ENCODE results near the gene COL17A1.

COL17A1 gene

DNA sequence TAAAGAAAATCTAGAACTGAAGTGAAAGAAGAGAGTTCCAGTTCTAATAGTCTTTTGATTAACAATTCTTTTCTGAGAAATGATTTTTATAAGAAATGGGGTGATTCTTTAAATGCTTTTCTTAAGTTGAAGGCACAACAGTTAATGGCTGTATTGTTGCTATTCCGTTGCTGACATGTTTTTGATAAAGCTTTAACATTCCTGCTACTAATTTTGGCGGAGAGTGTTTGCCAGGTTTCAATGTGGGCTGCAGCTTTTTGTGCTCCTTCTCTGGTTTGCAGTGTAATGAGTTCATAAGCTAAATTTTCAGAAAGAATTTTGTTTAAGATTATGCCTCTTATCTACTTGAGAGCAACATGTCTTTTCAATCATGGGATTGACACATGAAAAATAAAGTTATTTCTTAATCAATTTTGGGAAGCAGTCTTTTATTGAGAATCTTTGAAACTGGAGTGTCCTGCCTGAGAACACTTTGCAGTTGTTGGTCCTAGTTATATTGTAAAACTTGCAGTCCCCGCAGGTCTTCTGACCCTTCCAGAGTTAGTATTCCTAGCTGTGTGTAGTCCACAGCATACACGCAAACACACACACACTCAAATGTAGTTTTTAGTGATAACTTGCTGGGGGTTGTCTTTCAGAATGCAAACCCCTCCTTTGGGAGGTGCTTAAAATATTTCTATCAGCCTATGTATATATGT, 56.7 kb downstream of the COL17A1 start:
- no peak overlapping the region for H3K4me3 ChIP-seq (ENCODE audit: low read length)
- DNase-seq (ENCODE audit: low read depth): no peak
- TF ChIP-seq, protein P1, sequence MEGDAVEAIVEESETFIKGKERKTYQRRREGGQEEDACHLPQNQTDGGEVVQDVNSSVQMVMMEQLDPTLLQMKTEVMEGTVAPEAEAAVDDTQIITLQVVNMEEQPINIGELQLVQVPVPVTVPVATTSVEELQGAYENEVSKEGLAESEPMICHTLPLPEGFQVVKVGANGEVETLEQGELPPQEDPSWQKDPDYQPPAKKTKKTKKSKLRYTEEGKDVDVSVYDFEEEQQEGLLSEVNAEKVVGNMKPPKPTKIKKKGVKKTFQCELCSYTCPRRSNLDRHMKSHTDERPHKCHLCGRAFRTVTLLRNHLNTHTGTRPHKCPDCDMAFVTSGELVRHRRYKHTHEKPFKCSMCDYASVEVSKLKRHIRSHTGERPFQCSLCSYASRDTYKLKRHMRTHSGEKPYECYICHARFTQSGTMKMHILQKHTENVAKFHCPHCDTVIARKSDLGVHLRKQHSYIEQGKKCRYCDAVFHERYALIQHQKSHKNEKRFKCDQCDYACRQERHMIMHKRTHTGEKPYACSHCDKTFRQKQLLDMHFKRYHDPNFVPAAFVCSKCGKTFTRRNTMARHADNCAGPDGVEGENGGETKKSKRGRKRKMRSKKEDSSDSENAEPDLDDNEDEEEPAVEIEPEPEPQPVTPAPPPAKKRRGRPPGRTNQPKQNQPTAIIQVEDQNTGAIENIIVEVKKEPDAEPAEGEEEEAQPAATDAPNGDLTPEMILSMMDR (conservative IDR thresholded peaks at IDR 0.05; ENCODE audit: low read length): no peak

DNA sequence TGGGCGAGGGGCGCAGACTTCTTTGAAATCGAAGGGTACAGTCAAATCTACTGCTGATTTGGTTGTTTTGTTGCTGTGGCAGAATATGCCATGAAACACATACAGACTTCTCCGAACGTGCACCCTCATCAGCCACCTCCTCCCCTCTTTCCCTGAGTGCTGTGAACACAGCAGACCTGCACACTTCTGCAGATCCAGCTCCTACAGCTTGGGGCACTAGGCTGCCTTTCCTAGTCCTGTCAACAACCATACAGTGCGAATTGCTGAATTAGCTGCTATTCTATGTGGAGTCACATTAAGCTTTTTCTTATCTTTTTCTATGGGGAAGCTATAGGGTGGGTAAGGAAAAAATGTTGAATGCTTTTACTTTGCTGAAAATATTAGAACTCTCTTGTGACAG, 57.5 kb downstream of the COL17A1 start:
- DNase-seq (ENCODE audit: low read depth): peak; percentile 12
- TF ChIP-seq, protein P1 (conservative IDR thresholded peaks at IDR 0.05; ENCODE audit: low read length): peak; percentile 47
- no peak overlapping the region for H3K4me3 ChIP-seq (ENCODE audit: low read length)

DNA sequence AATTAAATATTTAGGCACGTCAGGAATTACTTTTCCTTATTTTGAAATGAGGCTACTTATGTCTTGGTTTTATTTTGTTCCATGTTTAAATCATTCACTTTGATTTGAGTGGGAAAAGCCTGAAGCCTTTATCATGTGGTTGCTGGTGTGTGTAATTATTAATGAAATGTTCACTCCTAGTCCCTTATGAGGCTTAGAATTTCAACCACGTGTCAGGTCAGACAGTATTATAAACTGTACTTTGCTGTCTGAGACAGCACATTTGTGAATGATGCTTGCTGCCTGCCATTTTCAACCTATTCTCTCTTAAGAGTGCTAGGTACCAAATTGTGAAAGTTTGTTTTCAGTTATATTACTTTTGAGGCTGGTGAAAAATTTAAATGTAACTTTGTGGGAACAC, 58.9 kb downstream of the COL17A1 start:
- H3K4me3 ChIP-seq (ENCODE audit: low read length): no peak overlapping the region
- no peak for DNase-seq (ENCODE audit: low read depth)
- TF ChIP-seq, protein P1 (conservative IDR thresholded peaks at IDR 0.05; ENCODE audit: low read length): no peak

DNA sequence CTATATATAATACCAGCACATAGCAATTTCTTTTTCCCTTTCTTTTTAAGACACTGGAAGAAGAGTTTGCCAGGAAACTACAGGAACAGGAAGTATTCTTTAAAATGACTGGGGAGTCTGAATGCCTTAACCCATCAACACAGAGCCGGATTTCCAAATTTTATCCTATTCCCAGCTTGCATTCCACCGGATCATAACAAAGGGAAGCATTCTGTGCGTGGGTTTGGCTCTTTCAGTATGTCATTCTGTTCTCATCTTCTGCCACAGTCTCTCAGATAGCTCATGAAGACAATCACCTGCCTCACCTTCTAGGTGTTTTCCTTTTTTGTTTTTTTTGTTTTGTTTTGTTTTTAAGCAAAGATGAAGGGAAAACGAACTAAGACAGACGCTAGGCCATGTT, 60.2 kb downstream of the COL17A1 start:
- TF ChIP-seq, protein P1 (conservative IDR thresholded peaks at IDR 0.05; ENCODE audit: low read length): no peak
- H3K4me3 ChIP-seq (ENCODE audit: low read length): no peak overlapping the region
- DNase-seq (ENCODE audit: low read depth): no peak

DNA sequence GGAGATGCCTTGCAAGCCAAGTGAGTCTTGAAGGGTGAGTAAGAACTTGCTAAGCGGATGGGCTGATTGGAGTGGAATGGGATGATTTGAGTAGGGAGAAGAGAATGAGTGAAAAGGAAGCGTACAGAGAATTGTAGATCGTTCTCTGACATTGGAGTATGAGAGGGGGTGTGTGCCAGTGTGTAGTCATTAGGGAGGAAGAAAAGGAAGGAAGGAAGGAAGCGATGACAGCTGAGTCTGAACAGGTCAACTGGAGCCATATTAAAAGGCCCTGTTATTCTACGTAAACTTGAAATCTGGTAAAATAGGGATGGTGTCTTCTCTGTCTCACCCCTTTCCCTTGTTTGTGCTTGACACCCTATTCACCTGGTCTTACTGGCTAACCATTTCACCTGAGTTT, 63.7 kb downstream of the COL17A1 start:
- TF ChIP-seq, protein P1 (conservative IDR thresholded peaks at IDR 0.05; ENCODE audit: low read length): no peak
- H3K4me3 ChIP-seq (ENCODE audit: low read length): no peak overlapping the region
- no peak for DNase-seq (ENCODE audit: low read depth)

DNA sequence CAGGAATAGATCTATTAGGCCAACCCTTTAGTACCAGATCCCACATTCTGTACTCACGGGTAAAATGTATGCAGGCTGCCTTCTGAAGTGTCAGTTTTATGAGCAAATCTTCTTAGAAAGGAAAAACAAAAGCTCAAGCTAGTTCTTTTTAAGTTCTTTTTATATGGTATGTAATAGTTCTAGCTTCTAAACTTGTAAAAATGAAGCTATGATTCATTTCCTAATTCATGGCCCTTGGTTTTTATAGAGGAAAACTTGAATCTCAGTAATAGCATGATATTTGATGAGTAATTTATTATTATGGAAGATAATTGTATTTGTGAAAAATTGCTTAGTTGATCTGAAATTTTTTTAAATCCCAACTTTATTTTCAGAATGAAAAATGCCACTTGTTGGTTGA, 64.4 kb downstream of the COL17A1 start:
- TF ChIP-seq, protein P1 (conservative IDR thresholded peaks at IDR 0.05; ENCODE audit: low read length): no peak
- no peak overlapping the region for H3K4me3 ChIP-seq (ENCODE audit: low read length)
- no peak for DNase-seq (ENCODE audit: low read depth)

DNA sequence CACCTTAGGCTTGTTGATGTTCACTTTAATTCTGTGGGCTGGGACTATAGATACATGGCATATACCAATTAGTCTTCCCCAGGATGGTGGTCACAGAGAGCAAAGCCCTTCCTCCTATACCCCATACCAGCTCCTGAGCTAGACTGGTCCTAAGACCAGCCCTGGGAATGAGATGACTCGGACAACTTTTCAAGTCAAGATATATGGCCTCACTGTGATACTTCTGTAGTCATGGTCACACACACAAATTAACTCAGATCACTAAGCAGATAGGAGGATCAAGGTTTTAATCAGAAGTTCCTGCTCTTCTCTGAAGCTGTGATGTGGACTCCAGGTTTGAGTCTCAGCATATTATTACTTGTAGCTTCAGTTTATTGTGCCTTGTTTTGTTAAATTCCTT, 65.7 kb downstream of the COL17A1 start:
- H3K4me3 ChIP-seq (ENCODE audit: low read length): no peak overlapping the region
- TF ChIP-seq, protein P1 (conservative IDR thresholded peaks at IDR 0.05; ENCODE audit: low read length): no peak
- no peak for DNase-seq (ENCODE audit: low read depth)
